ENCODE measurements around the gene FARS2. TPM values are rescaled to one million over a fixed set of nuclear protein-coding genes. Genes with fewer than 3 reads are reported as not detected.

The FARS2 gene
- polyA plus RNA-seq, 2 of the 4 experiments (the other 2 are of a cell fraction), result 12.9 to 17.5 TPM

GRCh38 chr6:5781966-5782556, 520.7 kb downstream of the FARS2 start:
- 86% methylated on average over 7 of the region's 17 CpGs for WGBS (ENCODE audit: missing lambda C conversion rate)
- ATAC-seq, result no peak
- TF ChIP-seq BCL3 (IDR thresholded peaks at IDR 0.05) (no peak), ELK1 (IDR thresholded peaks at IDR 0.05; ENCODE audit: low read depth, low read length) (no peak), CEBPB (IDR thresholded peaks at IDR 0.05) (no peak), RFX5 (IDR thresholded peaks at IDR 0.05) (no peak), CTCF (IDR thresholded peaks at IDR 0.05) (no peak), EHF (CRISPR knock-in tag; IDR thresholded peaks at IDR 0.05) (no peak)
- Histone ChIP-seq H3K4me1 (no peaks in the 10 kb centered on the region), H3K4me3 (no peak overlapping the region), H3K9me3 (no peaks in the 10 kb centered on the region), H3K27ac (no peak overlapping the region), H3K4me2 (no peak overlapping the region)
- ChIA-PET CTCF (no interaction called here), POLR2A (no interaction called here)
- no peak for FAIRE-seq
- DNase-seq (ENCODE audit: low read depth in 1 of 2, low spot score in 1 of 2), result no peak

GRCh38 chr6:5782783-5783547, 521.7 kb downstream of the FARS2 start:
- ChIA-PET CTCF (no interaction called here), POLR2A (no interaction called here)
- Histone ChIP-seq H3K9me3 (no peaks in the 10 kb centered on the region), H3K27ac (no peak overlapping the region), H3K4me3 (no peak overlapping the region), H3K4me2 (no peak overlapping the region), H3K4me1 (no peaks in the 10 kb centered on the region)
- ATAC-seq (no peak), DNase-seq (ENCODE audit: low read depth in 1 of 2, low spot score in 1 of 2) (no peak), FAIRE-seq (no peak)
- WGBS (ENCODE audit: missing lambda C conversion rate), result 89% methylated on average over 14 of the region's 26 CpGs
- TF ChIP-seq GATA3 (IDR thresholded peaks at IDR 0.05; ENCODE audit: borderline replicate concordance) (no peak), BHLHE40 (IDR thresholded peaks at IDR 0.05; ENCODE audit: low read depth, low read length) (no peak), CTCF (IDR thresholded peaks at IDR 0.05) (no peak), TP53 (CRISPR knock-in tag; IDR thresholded peaks at IDR 0.05) (no peak), USF2 (IDR thresholded peaks at IDR 0.05) (no peak), POLR2AphosphoS2 (conservative IDR thresholded peaks at IDR 0.05; ENCODE audit: low read length) (no peak)

GRCh38 chr6:5783584-5784089, 522.3 kb downstream of the FARS2 start:
- no peak for ATAC-seq
- Histone ChIP-seq H3K27ac (no peak overlapping the region), H3K9me3 (no peaks in the 10 kb centered on the region), H3K4me1 (no peaks in the 10 kb centered on the region), H3K4me2 (no peak overlapping the region), H3K4me3 (no peak overlapping the region)
- DNase-seq (ENCODE audit: low read depth in 1 of 2, low spot score in 1 of 2), result no peak
- 81% methylated on average over 19 of the region's 19 CpGs for WGBS (ENCODE audit: missing lambda C conversion rate)
- ChIA-PET CTCF (no interaction called here), POLR2A (no interaction called here)
- no peak for FAIRE-seq
- TF ChIP-seq ESRRA (IDR thresholded peaks at IDR 0.05; ENCODE audit: borderline replicate concordance, low read length), result no peak
- no peak for TF ChIP-seq RAD21 (conservative IDR thresholded peaks at IDR 0.05 in 1 of 2, IDR thresholded peaks at IDR 0.05 in 1 of 2)
- no peak for TF ChIP-seq ZNF302 (CRISPR knock-in tag; IDR thresholded peaks at IDR 0.05)
- TF ChIP-seq SMC3 (IDR thresholded peaks at IDR 0.05), result no peak
- TF ChIP-seq HOXB5 (CRISPR knock-in tag; IDR thresholded peaks at IDR 0.05), result no peak
- no peak for TF ChIP-seq TP53 (CRISPR knock-in tag; IDR thresholded peaks at IDR 0.05)
- TF ChIP-seq HOXA7 (CRISPR knock-in tag; IDR thresholded peaks at IDR 0.05), result no peak
- TF ChIP-seq EHMT2 (IDR thresholded peaks at IDR 0.05; ENCODE audit: low read depth), result no peak
- no peak for TF ChIP-seq FOXS1 (CRISPR knock-in tag; IDR thresholded peaks at IDR 0.05)
- no peak for TF ChIP-seq ZC3H11A (IDR thresholded peaks at IDR 0.05)
- TF ChIP-seq MAX (IDR thresholded peaks at IDR 0.05), result no peak
- TF ChIP-seq SREBF2 (IDR thresholded peaks at IDR 0.05), result no peak
- no peak for TF ChIP-seq CEBPB (IDR thresholded peaks at IDR 0.05)
- no peak for TF ChIP-seq JUN (IDR thresholded peaks at IDR 0.05)
- no peak for TF ChIP-seq RFX5 (IDR thresholded peaks at IDR 0.05)
- no peak for TF ChIP-seq TFCP2L1 (CRISPR knock-in tag; IDR thresholded peaks at IDR 0.05)
- TF ChIP-seq NFE2L2 (conservative IDR thresholded peaks at IDR 0.05; ENCODE audit: low read length), result no peak

Measured in A549 (cell line).